Measurements from ENCODE around the gene TRAPPC3. TPM values are rescaled to one million over a fixed set of nuclear protein-coding genes. Genes with fewer than 3 reads are reported as not detected.

The TRAPPC3 gene
- total RNA-seq, 1 donor from 2014 or later, result 68.5 TPM

- peaks cover 5% of the 10 kb centered on the region for H3K36me3 Mint-ChIP-seq
- no peak overlapping the region for H3K4me3 Mint-ChIP-seq
- no peaks in the 10 kb centered on the region for H3K27me3 Mint-ChIP-seq (ENCODE audit: low read depth)
- TF ChIP-seq CTCF (IDR thresholded peaks at IDR 0.05; ENCODE audit: unreplicated experiment), result no peak
- no peak overlapping the region for H3K27ac Mint-ChIP-seq
- H3K4me1 Mint-ChIP-seq, result peaks cover 14% of the 10 kb centered on the region
- no peak for DNase-seq (ENCODE audit: low spot score in 2 of 2, unreplicated experiment in 2 of 2)
- no peaks in the 10 kb centered on the region for H3K9me3 Mint-ChIP-seq
Measured at GRCh38 chr1:36092798-36093185, 56.5 kb downstream of the TRAPPC3 start.

GRCh38 chr1:36092166-36092797 lies 57.0 kb downstream of the TRAPPC3 start:
- no peaks in the 10 kb centered on the region for H3K9me3 Mint-ChIP-seq
- no peak for DNase-seq (ENCODE audit: low spot score in 2 of 2, unreplicated experiment in 2 of 2)

GRCh38 chr1:36091698-36092097 lies 57.6 kb downstream of the TRAPPC3 start:
- Mint-ChIP-seq H3K36me3 (peaks cover 5% of the 10 kb centered on the region), H3K27me3 (ENCODE audit: low read depth) (no peaks in the 10 kb centered on the region), H3K4me1 (peaks cover 18% of the 10 kb centered on the region), H3K9me3 (no peaks in the 10 kb centered on the region), H3K4me3 (peak overlapping the region; percentile 26), H3K27ac (no peak overlapping the region)
- no peak for DNase-seq (ENCODE audit: low spot score in 2 of 2, unreplicated experiment in 2 of 2)
- TF ChIP-seq CTCF (IDR thresholded peaks at IDR 0.05; ENCODE audit: unreplicated experiment), result no peak

More at GRCh38 chr1:36092166-36092797, 57.0 kb downstream of the TRAPPC3 start:
- H3K27ac Mint-ChIP-seq, result no peak overlapping the region
- H3K4me3 Mint-ChIP-seq, result no peak overlapping the region
- TF ChIP-seq CTCF (IDR thresholded peaks at IDR 0.05; ENCODE audit: unreplicated experiment), result no peak
- no peaks in the 10 kb centered on the region for H3K27me3 Mint-ChIP-seq (ENCODE audit: low read depth)
- peaks cover 14% of the 10 kb centered on the region for H3K4me1 Mint-ChIP-seq
- H3K36me3 Mint-ChIP-seq, result peaks cover 5% of the 10 kb centered on the region

- Mint-ChIP-seq H3K4me3 (no peak overlapping the region), H3K27ac (no peak overlapping the region)
- no peak for TF ChIP-seq CTCF (IDR thresholded peaks at IDR 0.05; ENCODE audit: unreplicated experiment)
Measured at GRCh38 chr1:36091141-36091540, 58.1 kb downstream of the TRAPPC3 start.

GRCh38 chr1:36089393-36090121 lies 59.7 kb downstream of the TRAPPC3 start:
- no peaks in the 10 kb centered on the region for H3K27me3 Mint-ChIP-seq (ENCODE audit: low read depth)
- no peak for DNase-seq (ENCODE audit: low spot score in 2 of 2, unreplicated experiment in 2 of 2)
- no peak for TF ChIP-seq CTCF (IDR thresholded peaks at IDR 0.05; ENCODE audit: unreplicated experiment)
- H3K36me3 Mint-ChIP-seq, result peaks cover 4% of the 10 kb centered on the region
- no peaks in the 10 kb centered on the region for H3K9me3 Mint-ChIP-seq
- H3K27ac Mint-ChIP-seq, result peak overlapping the region; percentile 95
- H3K4me1 Mint-ChIP-seq, result peaks cover 17% of the 10 kb centered on the region
- peak overlapping the region; percentile 81 for H3K4me3 Mint-ChIP-seq

More at GRCh38 chr1:36091141-36091540, 58.1 kb downstream of the TRAPPC3 start:
- H3K36me3 Mint-ChIP-seq, result peaks cover 4% of the 10 kb centered on the region
- peaks cover 16% of the 10 kb centered on the region for H3K4me1 Mint-ChIP-seq
- no peak for DNase-seq (ENCODE audit: low spot score in 2 of 2, unreplicated experiment in 2 of 2)
- H3K27me3 Mint-ChIP-seq (ENCODE audit: low read depth), result no peaks in the 10 kb centered on the region
- H3K9me3 Mint-ChIP-seq, result no peaks in the 10 kb centered on the region
